GM12892 (cell line): ENCODE measurements around the gene HPX.
"Not testable (repeated sequence)": the region's sequence is repeated elsewhere in the genome, so short reads cannot be mapped to it uniquely, and the experiment has no call there.

Experiments
- DNase-seq: peaks from one replicate; pipeline ENCODE4 v3.0.0; 2011; ENCODE audit not compliant: insufficient read length
- FAIRE-seq: peaks from 2 replicates; lab custom pipeline; 2011; peaks lifted over from hg19 to GRCh38; lab: Jason Lieb, UNC
- POLR2A ChIP-seq: IDR thresholded peaks from 2 replicates; pipeline ENCODE4 v1.6.1; 2011; ENCODE audit warnings: low read depth, low read length, control low read depth
- POLR2AphosphoS5 ChIP-seq: IDR thresholded peaks from 2 replicates; pipeline ENCODE4 v1.6.1; 2011; ENCODE audit warnings: low read depth, low read length, control low read depth
- TAF1 ChIP-seq: IDR thresholded peaks from 2 replicates; pipeline ENCODE4 v1.6.1; 2011; ENCODE audit warnings: low read depth, mild to moderate bottlenecking, control low read depth, low read length, borderline replicate concordance

The HPX gene

DNA sequence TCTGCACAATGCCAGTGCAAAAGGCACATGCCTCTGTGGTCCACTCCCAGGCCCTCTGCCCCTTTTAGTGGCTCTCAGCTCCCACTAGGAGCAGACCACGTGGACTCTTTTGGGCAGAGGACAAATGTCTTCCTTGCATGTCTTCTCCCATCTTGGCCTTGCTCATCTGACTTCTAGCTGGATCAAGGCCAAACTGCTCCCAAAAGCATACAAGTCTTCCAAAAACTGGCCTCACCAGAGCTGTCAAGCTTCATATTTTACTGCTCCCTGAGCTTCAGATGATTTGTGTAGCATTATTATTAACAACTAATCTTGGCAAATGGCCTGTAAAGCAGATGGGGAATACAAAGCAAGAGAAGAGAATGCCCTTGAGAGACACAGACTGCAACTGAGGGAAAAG, 43.6 kb downstream of the HPX start:
- FAIRE-seq (no peak), DNase-seq (no peak)
- TF ChIP-seq POLR2AphosphoS5, result no peak
- TF ChIP-seq POLR2A, result no peak
- no peak for TF ChIP-seq TAF1

DNA sequence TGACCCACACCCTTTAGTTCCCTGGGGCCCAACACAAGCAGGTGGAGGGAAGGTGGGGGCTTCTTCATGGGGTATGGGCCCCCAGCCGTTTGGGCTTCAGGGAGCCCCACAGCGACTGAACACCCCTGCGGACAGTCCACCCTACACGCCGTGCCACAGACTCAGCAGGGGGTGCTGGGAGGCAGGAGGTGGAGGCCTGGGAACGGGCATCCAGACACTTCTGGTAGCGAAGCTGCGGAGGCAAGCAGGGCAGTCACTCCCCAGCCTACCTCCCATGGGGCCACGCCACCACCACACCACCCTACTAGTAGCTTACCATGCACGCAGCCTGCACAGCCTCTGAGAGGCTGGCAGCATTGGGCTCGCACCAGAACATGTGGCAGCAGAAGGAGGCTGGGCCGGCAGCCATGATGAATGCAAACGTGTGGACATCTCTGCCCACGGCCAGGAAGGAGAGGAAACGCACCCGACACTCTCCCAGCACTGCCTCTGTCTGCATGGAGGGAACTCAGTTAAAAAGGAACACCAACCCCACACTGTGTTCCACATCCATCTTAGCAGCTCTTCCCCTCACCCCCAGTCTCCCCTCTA, 45.2 kb downstream of the HPX start:
- DNase-seq (no peak), FAIRE-seq (no peak)
- TF ChIP-seq POLR2A (no peak), POLR2AphosphoS5 (no peak), TAF1 (no peak)

DNA sequence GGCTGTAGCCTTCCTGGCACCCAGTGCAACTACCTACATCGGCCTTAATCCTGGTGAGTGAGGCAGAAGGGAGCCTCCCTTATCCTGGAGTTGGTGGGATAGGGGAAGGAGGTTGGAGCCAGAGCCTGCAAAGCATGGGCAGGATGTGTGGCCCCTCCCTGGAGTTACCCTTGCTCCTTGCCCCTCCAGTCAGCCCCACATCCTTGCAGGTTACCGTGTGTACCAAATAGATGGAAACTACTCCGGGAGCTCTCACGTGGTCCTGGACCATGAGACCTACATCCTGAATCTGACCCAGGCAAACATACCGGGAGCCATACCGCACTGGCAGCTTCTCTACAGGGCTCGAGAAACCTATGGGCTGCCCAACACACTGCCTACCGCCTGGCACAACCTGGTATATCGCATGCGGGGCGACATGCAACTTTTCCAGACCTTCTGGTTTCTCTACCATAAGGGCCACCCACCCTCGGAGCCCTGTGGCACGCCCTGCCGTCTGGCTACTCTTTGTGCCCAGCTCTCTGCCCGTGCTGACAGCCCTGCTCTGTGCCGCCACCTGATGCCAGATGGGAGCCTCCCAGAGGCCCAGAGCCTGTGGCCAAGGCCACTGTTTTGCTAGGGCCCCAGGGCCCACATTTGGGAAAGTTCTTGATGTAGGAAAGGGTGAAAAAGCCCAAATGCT, 46.7 kb downstream of the HPX start:
- FAIRE-seq (no peak), DNase-seq (no peak)
- TF ChIP-seq POLR2AphosphoS5, result no peak
- TF ChIP-seq TAF1, result no peak
- no peak for TF ChIP-seq POLR2A

DNA sequence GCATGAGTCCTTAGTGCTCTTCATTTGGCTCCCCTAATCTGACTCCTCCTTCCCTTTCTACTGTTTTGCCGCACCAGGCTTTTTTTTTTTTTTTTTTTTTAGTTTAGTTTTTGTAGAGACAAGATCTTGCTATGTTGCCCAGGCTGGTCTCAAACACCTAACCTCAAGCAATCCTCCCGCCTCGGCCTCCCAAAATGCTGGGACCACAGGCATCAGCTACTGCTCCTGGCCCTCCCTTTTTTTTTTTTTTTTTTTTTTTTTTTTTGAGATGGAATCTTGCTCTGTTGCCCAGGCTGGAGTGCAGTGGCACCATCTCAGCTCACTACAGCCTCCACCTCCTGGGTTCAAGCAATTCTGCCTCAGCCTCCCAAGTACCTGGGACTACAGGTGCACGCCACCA, 48.5 kb downstream of the HPX start:
- FAIRE-seq, DNase-seq: not testable (repeated sequence)

DNA sequence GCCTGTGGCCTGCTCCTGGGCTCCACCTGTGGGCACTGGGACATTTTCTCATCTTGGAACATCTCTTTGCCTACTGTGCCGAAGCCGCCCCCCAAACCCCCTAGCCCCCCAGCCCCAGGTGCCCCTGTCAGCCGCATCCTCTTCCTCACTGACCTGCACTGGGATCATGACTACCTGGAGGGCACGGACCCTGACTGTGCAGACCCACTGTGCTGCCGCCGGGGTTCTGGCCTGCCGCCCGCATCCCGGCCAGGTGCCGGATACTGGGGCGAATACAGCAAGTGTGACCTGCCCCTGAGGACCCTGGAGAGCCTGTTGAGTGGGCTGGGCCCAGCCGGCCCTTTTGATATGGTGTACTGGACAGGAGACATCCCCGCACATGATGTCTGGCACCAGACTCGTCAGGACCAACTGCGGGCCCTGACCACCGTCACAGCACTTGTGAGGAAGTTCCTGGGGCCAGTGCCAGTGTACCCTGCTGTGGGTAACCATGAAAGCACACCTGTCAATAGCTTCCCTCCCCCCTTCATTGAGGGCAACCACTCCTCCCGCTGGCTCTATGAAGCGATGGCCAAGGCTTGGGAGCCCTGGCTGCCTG, 49.2 kb downstream of the HPX start:
- TF ChIP-seq TAF1 (no peak), POLR2AphosphoS5 (no peak), POLR2A (no peak)
- FAIRE-seq (no peak), DNase-seq (no peak)

DNA sequence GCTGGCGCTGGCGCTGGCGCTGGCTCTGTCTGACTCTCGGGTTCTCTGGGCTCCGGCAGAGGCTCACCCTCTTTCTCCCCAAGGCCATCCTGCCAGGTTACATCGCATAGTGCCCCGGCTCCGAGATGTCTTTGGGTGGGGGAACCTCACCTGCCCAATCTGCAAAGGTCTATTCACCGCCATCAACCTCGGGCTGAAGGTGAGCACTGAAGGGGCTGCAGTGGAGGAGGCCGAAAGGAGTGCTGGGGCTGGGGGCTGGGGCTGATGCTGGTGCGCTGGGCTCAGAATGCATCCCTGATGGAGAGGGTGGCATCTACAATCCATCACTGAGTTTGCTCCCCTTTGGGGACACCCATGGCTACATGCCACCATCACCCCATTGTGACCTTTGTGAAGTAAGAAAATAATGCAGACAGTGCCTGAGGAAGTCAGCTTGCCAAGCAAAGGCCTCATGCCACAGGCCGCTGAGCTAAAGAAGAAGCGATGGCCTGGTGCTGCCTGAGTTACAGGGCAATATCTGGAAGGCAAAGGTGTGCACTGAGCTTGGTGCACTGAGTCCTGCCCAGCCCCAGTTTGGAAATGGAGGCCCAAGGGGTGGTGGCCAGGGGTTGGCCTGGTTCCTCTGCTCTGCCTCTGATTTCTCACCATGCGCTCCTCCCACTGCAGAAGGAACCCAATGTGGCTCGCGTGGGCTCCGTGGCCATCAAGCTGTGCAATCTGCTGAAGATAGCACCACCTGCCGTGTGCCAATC, 49.9 kb downstream of the HPX start:
- TF ChIP-seq POLR2AphosphoS5, result no peak
- no peak for TF ChIP-seq TAF1
- TF ChIP-seq POLR2A, result no peak
- DNase-seq (no peak), FAIRE-seq (peak; percentile 61)

DNA sequence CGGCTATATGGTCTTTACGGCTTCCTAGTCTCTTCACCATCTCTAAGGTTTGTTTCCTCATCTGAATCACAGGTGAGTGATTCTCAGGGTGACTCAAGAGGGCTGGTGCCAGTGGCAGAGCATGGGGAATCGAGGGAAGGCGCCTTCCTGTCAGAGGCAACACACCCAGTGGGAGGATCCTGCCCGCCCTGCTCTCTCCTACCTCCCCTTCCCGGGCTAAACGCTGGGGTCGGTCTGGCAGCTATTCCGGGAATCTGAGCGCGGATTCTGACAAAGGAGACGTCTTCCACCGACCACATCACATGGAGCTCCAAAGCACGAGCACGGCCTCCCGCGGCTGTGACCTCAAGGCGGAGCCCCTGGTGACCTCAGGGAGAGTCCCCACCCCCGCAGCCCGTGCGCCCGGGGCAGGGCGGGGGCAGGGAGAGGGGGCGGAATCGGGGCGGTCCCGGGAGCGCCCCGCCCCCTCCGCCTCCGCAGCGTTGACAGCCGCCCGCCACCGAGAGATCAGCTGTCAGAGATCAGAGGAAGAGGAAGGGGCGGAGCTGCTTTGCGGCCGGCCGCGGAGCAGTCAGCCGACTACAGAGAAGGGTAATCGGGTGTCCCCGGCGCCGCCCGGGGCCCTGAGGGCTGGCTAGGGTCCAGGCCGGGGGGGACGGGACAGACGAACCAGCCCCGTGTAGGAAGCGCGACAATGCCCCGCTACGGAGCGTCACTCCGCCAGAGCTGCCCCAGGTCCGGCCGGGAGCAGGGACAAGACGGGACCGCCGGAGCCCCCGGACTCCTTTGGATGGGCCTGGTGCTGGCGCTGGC, 50.7 kb downstream of the HPX start, which contains the start of gene SMPD1:
Gene SMPD1 (plus strand): TSS at position 570 of the 813 bp plus-strand sequence. CDS start 125 bp downstream, at position 695.
- TF ChIP-seq POLR2AphosphoS5 (peak; percentile 29), TAF1 (no peak), POLR2A (peak; percentile 67; the same call in 1 of the 2 replicates)
- peak; percentile 100 for FAIRE-seq

DNA sequence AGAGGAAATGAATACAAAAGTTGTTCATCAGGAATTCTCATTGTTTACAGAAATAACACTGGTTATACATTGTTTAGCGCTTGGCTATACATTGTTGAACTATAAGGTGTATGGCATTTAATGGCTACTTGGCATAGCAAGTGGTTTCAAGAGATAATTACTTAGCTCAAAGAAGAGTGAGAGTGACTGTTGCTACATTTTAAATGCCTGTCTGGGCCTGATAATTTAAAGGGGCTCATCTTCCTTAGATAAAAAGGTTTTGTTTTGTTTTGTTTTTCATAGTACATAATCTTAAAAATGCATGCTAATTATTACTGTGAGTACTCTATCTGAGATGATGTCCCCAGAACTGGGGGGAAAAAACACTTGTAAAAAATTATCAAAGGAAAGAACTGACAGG, 52.0 kb downstream of the HPX start:
- no peak for TF ChIP-seq POLR2AphosphoS5
- TF ChIP-seq TAF1, result no peak
- TF ChIP-seq POLR2A, result no peak
- DNase-seq, result no peak
- peak; percentile 64 for FAIRE-seq

More for the DNA sequence above, 50.7 kb downstream of the HPX start, which contains the start of gene SMPD1:
- DNase-seq, result peak; percentile 93

DNA sequence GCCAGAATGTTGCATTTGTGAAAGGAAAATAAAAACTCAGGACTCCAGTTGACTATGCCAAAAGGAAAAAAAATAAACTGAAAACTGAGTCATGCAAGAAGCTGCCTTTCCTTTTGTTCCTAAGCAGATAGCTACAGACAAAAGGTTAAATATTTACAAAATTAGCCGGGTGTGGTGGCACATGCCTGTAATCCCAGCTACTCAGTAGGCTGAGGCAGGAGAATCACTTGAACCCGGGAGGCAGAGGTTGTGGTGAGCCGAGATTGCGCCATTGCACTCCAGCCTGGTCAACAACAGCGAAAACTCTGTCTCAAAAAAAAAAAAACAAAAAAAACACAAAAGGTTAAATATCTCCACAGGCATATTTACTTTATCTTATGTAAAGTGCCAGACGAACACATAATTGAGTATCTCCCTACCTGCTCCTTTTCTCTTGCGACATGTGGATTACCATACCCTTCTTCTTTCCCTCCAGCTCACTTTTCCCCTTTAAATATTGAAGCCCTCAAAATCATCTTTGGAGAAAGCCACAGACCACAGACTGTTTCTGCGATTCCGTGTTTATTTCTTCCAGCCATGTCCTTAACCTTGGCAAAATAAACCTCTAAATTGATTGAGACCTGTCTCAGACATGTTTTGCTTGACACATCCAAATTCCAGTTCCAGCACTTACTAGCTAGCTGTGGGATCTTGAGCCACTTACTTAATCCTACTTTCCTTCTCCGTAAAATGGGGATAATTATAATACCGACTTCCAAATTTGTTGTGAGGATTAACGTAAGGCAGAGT, 52.8 kb downstream of the HPX start:
- peak; percentile 33 for FAIRE-seq
- DNase-seq, result no peak
- TF ChIP-seq TAF1 (no peak), POLR2A (no peak), POLR2AphosphoS5 (no peak)
